Activated CD4-positive, alpha-beta T cell treated with anti-CD3 and anti-CD28 coated beads, Interleukin-2, Interleukin-4, amounts not matched to agents 100 ng/mL and 50 ng/mL, durations not matched to agents 16 hours and 8 hours (primary cell): ENCODE measurements around the gene PLCD3.
"Not testable (repeated sequence)": the region's sequence is repeated elsewhere in the genome, so short reads cannot be mapped to it uniquely, and the experiment has no call there.

Source experiments
- DNase-seq: peaks from one replicate; pipeline ENCODE4 v3.0.0-alpha.2; 2020; ENCODE audit warnings: low spot score

PLCD3 gene

GRCh38 chr17:45135192-45135977 is 3.1 kb upstream of the PLCD3 start, which contains the start of gene ACBD4:
Gene ACBD4 (plus strand): TSS chr17:45135687. CDS start chr17:45136145, 458 bp downstream.
- DNase-seq: peak; percentile 98

GRCh38 chr17:45132572-45133463 is 503 bp upstream of the PLCD3 start:
- peak; percentile 64 for DNase-seq

GRCh38 chr17:45131616-45132319 is 547 bp downstream of the PLCD3 start:
- peak; percentile 38 for DNase-seq

- DNase-seq: no peak
Observed at GRCh38 chr17:45130681-45131615, 1.4 kb downstream of the PLCD3 start.

- DNase-seq: no peak
Observed at GRCh38 chr17:45129940-45130680, 2.2 kb downstream of the PLCD3 start.

- DNase-seq: no peak
Observed at GRCh38 chr17:45129426-45129939, 2.8 kb downstream of the PLCD3 start.

- no peak for DNase-seq
Observed at GRCh38 chr17:45128989-45129388, 3.3 kb downstream of the PLCD3 start.

GRCh38 chr17:45128331-45128730 is 4.0 kb downstream of the PLCD3 start:
- no peak for DNase-seq

- no peak for DNase-seq
Observed at GRCh38 chr17:45127548-45128300, 4.6 kb downstream of the PLCD3 start.

- DNase-seq: no peak
Observed at GRCh38 chr17:45127207-45127547, 5.1 kb downstream of the PLCD3 start.

- no peak for DNase-seq
Observed at GRCh38 chr17:45125509-45125908, 6.8 kb downstream of the PLCD3 start.

- not testable (repeated sequence) for DNase-seq
Observed at GRCh38 chr17:45124797-45125122, 7.6 kb downstream of the PLCD3 start.

GRCh38 chr17:45123930-45124796 is 8.2 kb downstream of the PLCD3 start:
- DNase-seq: peak; percentile 12

- no peak for DNase-seq
Observed at GRCh38 chr17:45123076-45123770, 9.1 kb downstream of the PLCD3 start.

- DNase-seq: no peak
Observed at GRCh38 chr17:45121055-45121454, 11.3 kb downstream of the PLCD3 start.

- DNase-seq: no peak
Observed at GRCh38 chr17:45120558-45120957, 11.8 kb downstream of the PLCD3 start.

GRCh38 chr17:45119964-45120363 is 12.4 kb downstream of the PLCD3 start:
- DNase-seq: no peak

GRCh38 chr17:45118691-45119090 is 13.6 kb downstream of the PLCD3 start:
- no peak for DNase-seq
